ENCODE measurements around the gene CHRNA7. TPM values are rescaled to one million over a fixed set of nuclear protein-coding genes. Genes with fewer than 3 reads are reported as not detected.

The CHRNA7 gene
- total RNA-seq, 4 donors from 2014 or later = 0.35 to 6.5 (median 0.66) TPM

- intact Hi-C loops (cut with DNase I; ENCODE audit: low total_unique reads) = no loop called here
- Histone ChIP-seq H3K27ac (no peak overlapping the region), H3K27me3 (no peaks in the 10 kb centered on the region), H3K4me3 (no peak overlapping the region), H3K4me1 (no peaks in the 10 kb centered on the region), H3K36me3 (no peaks in the 10 kb centered on the region), H3K9me3 (no peaks in the 10 kb centered on the region)
- no peak for ATAC-seq
- in situ Hi-C loops (cut with MboI; ENCODE audit: low sequenced_read_pairs in 4 of 4) = no loop called here
- DNase-seq = no peak
- TF ChIP-seq POLR2A (IDR thresholded peaks at IDR 0.05) = no peak
- no peak for TF ChIP-seq CTCF (IDR thresholded peaks at IDR 0.05 in 4 of 5, conservative IDR thresholded peaks at IDR 0.05 in 1 of 5)
These were observed 66.8 kb downstream of the CHRNA7 start for GRCh38 chr15:32096916-32097617.

- intact Hi-C loops (cut with DNase I; ENCODE audit: low total_unique reads) (no loop called here), in situ Hi-C loops (cut with MboI; ENCODE audit: low sequenced_read_pairs in 4 of 4) (no loop called here)
- no peaks in the 10 kb centered on the region for H3K4me1 ChIP-seq
- DNase-seq (no peak), ATAC-seq (no peak)
- no peaks in the 10 kb centered on the region for H3K9me3 ChIP-seq
- H3K27me3 ChIP-seq = no peaks in the 10 kb centered on the region
- no peak for TF ChIP-seq CTCF (IDR thresholded peaks at IDR 0.05 in 4 of 5, conservative IDR thresholded peaks at IDR 0.05 in 1 of 5)
- no peak for TF ChIP-seq POLR2A (IDR thresholded peaks at IDR 0.05)
- H3K36me3 ChIP-seq = no peaks in the 10 kb centered on the region
- H3K27ac ChIP-seq = no peak overlapping the region
- no peak overlapping the region for H3K4me3 ChIP-seq
These were observed 67.7 kb downstream of the CHRNA7 start for GRCh38 chr15:32098033-32098432.

GRCh38 chr15:32099097-32099785, 68.9 kb downstream of the CHRNA7 start:
- intact Hi-C loops (cut with DNase I; ENCODE audit: low total_unique reads) = no loop called here
- no peak for DNase-seq
- Histone ChIP-seq H3K27me3 (no peaks in the 10 kb centered on the region), H3K9me3 (no peaks in the 10 kb centered on the region), H3K4me3 (no peak overlapping the region), H3K27ac (no peak overlapping the region), H3K4me1 (no peaks in the 10 kb centered on the region), H3K36me3 (no peaks in the 10 kb centered on the region)
- in situ Hi-C loops (cut with MboI; ENCODE audit: low sequenced_read_pairs in 4 of 4) = no loop called here
- no peak for ATAC-seq
- TF ChIP-seq CTCF (IDR thresholded peaks at IDR 0.05 in 4 of 5, conservative IDR thresholded peaks at IDR 0.05 in 1 of 5) (no peak), POLR2A (IDR thresholded peaks at IDR 0.05) (no peak)

- Histone ChIP-seq H3K36me3 (no peaks in the 10 kb centered on the region), H3K9me3 (no peaks in the 10 kb centered on the region), H3K27ac (no peak overlapping the region), H3K4me3 (no peak overlapping the region), H3K4me1 (no peaks in the 10 kb centered on the region), H3K27me3 (no peaks in the 10 kb centered on the region)
- in situ Hi-C loops (cut with MboI; ENCODE audit: low sequenced_read_pairs in 4 of 4) (no loop called here), intact Hi-C loops (cut with DNase I; ENCODE audit: low total_unique reads) (no loop called here)
- no peak for ATAC-seq
- TF ChIP-seq CTCF (IDR thresholded peaks at IDR 0.05 in 4 of 5, conservative IDR thresholded peaks at IDR 0.05 in 1 of 5) = no peak
- no peak for TF ChIP-seq POLR2A (IDR thresholded peaks at IDR 0.05)
- no peak for DNase-seq
These were observed 69.8 kb downstream of the CHRNA7 start for GRCh38 chr15:32099956-32100684.
